ENCODE data around the gene SNX33. TPM values are rescaled to one million over a fixed set of nuclear protein-coding genes. Genes with fewer than 3 reads are reported as not detected.
"Not testable (repeated sequence)": the region's sequence is repeated elsewhere in the genome, so short reads cannot be mapped to it uniquely, and the experiment has no call there.

SNX33 gene
- total RNA-seq, 1 experiment from 2014 or later: 8.3 TPM

DNA sequence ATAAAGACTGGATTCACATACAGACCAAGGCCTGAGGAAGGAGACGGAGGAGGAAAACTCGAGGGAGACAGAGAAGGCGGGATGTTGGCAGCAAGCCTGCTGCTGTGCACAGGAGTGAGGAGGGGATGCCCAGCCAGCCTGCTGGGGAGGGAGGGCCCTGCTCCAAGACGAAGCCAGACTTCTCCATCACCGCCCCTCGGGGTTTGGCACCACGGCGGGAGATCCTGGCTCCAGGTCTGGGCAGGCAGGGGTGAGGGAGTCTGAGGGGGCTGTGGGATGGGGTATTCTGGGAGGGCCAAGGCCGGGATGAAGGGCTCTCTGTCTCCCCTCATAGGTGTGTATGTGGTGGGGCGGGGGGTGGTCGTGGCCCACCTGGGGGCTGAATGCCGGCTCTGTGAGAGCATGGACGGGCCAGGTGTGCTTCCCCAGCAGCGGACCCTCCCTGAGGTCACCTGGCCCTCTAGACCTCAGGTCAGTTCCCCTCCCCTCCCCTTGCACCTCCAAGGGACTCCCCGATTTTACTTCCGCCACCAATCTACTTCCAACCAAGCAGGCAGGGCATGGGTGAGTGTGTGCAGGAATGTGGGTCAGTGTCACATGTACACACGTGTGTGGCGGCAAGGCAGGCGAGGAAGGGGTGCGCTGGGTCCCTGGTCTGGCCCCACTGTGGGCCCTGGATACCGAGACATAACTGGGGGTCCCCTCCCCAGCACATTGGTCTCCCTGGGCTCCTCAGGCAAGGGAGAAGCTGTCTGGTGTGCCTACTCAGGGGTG, 50.4 kb downstream of the SNX33 start:
- H2AFZ ChIP-seq (ENCODE audit: low read depth, low read length, poor library complexity, severe bottlenecking); H3K9me2 ChIP-seq (ENCODE audit: insufficient read depth); RAD21 ChIA-PET (ENCODE audit: low non-redundant PET in 1 of 2, low total read pairs in 2 of 2, uncharacterized antibody in 2 of 2, unreplicated experiment in 2 of 2); DNase-seq (ENCODE audit: low read depth, low spot score); H3K79me2 ChIP-seq (ENCODE audit: insufficient read depth, low read length); H3K4me2 ChIP-seq (ENCODE audit: low read length); H3K4me3 ChIP-seq (replicated peaks in 1 of 2; ENCODE audit: low read depth in 1 of 2, low read length in 2 of 2); H4K20me1 ChIP-seq (ENCODE audit: insufficient read depth); H3K9me3 ChIP-seq (ENCODE audit: control insufficient read depth in 1 of 2, insufficient read depth in 1 of 2, low read depth in 1 of 2, low read length in 2 of 2); H3K36me3 ChIP-seq (ENCODE audit: control insufficient read depth in 1 of 2, insufficient read depth in 2 of 2, low read length in 2 of 2); H3K27ac ChIP-seq (ENCODE audit: low read depth, low read length); intact Hi-C loops (cut with micrococcal nuclease); H3K9ac ChIP-seq (ENCODE audit: low read length); ATAC-seq; BruUV-seq (replicated peaks); POLR2A ChIA-PET; CTCF ChIA-PET; H3K27me3 ChIP-seq (ENCODE audit: insufficient read depth, low read length): not testable (repeated sequence)
- H3K4me1 ChIP-seq (ENCODE audit: control insufficient read depth in 1 of 2, insufficient read depth in 2 of 2, low read length in 2 of 2): peaks cover 10 to 19% of the 10 kb centered on the region in 2 experiments; a peak in 3 of 4 replicates

DNA sequence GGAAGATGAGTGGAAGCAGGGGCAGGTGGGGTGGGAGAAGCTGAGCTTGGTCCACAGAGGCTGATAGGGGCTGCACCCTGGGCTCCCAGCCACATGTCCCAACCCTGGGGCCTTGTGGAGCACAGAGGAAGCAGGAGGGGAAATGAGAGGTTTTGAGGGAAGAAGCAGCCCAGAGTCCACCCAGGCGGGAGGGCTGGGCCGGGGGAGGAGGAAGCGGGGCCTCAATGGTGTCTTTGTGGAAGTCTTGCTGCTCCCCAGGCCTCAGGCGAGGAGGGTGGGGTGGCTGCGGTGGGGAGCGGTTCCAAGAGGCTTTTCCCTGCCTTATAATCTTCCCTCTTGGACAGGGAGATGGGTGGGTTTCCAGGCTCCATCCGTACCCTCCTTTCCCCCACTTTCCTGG, 51.8 kb downstream of the SNX33 start:
- not testable (repeated sequence) for H3K4me3 ChIP-seq (replicated peaks in 1 of 2; ENCODE audit: low read depth in 1 of 2, low read length in 2 of 2); ATAC-seq

DNA sequence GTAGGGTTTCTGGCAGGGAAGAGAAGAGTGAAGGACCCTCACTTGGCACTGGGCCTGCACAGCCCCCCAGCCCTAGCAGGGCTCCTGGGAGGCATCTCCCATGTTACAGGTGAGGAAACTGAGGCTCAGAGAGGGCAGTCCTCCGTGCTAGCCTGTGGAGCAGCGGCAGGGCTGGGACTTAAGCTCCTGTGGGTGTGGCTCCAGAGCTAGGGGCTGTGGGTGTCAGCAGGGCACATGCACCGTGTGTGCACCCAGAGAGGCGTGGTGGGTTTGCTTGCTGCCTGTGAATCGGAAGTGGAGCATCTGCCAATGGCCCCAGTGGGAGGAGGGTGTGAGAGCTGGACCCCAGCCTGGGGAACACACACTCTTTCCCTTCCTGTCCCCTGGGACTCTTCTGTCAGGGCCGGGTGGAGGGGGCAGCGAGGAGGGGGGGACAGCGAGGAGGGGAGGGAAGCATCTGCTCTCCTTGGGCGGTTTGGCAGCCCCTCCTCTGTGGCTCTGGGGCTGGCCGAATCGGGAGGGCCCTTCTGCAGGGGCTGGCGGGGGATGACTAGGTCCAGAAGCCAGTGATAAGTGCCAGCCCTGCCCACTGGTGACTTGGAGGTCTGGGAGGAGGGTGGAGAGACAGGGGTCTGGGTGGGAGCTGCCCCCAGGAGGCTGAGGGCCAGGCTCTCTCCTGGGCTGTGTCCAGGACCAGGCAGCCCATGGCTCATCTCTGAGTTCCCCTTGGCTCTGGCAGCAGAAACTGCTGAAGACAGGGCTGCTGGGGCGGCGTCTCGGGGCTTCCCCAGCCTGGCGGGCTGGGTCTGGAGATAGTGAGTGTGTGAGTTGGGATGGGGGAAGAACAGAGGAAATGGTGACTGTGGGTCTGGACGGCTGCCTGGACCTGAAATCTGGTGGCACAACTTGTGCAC, 52.5 kb downstream of the SNX33 start:
- CTCF ChIA-PET; H3K27me3 ChIP-seq (ENCODE audit: insufficient read depth, low read length); H3K4me2 ChIP-seq (ENCODE audit: low read length); POLR2A ChIA-PET; H3K9me2 ChIP-seq (ENCODE audit: insufficient read depth); DNase-seq (ENCODE audit: low read depth, low spot score); intact Hi-C loops (cut with micrococcal nuclease); H3K9ac ChIP-seq (ENCODE audit: low read length); ATAC-seq; H3K4me3 ChIP-seq (replicated peaks in 1 of 2; ENCODE audit: low read depth in 1 of 2, low read length in 2 of 2); H2AFZ ChIP-seq (ENCODE audit: low read depth, low read length, poor library complexity, severe bottlenecking); H3K9me3 ChIP-seq (ENCODE audit: control insufficient read depth in 1 of 2, insufficient read depth in 1 of 2, low read depth in 1 of 2, low read length in 2 of 2); RAD21 ChIA-PET (ENCODE audit: low non-redundant PET in 1 of 2, low total read pairs in 2 of 2, uncharacterized antibody in 2 of 2, unreplicated experiment in 2 of 2); H3K36me3 ChIP-seq (ENCODE audit: control insufficient read depth in 1 of 2, insufficient read depth in 2 of 2, low read length in 2 of 2); H4K20me1 ChIP-seq (ENCODE audit: insufficient read depth); BruUV-seq (replicated peaks); H3K79me2 ChIP-seq (ENCODE audit: insufficient read depth, low read length); H3K27ac ChIP-seq (ENCODE audit: low read depth, low read length): not testable (repeated sequence)
- H3K4me1 ChIP-seq (ENCODE audit: control insufficient read depth in 1 of 2, insufficient read depth in 2 of 2, low read length in 2 of 2): peaks cover 4 to 16% of the 10 kb centered on the region in 2 experiments

More for the DNA sequence above, 51.8 kb downstream of the SNX33 start:
- H3K79me2 ChIP-seq (ENCODE audit: insufficient read depth, low read length); DNase-seq (ENCODE audit: low read depth, low spot score); H2AFZ ChIP-seq (ENCODE audit: low read depth, low read length, poor library complexity, severe bottlenecking); H3K36me3 ChIP-seq (ENCODE audit: control insufficient read depth in 1 of 2, insufficient read depth in 2 of 2, low read length in 2 of 2); H3K4me2 ChIP-seq (ENCODE audit: low read length); CTCF ChIA-PET; H4K20me1 ChIP-seq (ENCODE audit: insufficient read depth); H3K27ac ChIP-seq (ENCODE audit: low read depth, low read length); RAD21 ChIA-PET (ENCODE audit: low non-redundant PET in 1 of 2, low total read pairs in 2 of 2, uncharacterized antibody in 2 of 2, unreplicated experiment in 2 of 2); H3K9me3 ChIP-seq (ENCODE audit: control insufficient read depth in 1 of 2, insufficient read depth in 1 of 2, low read depth in 1 of 2, low read length in 2 of 2); POLR2A ChIA-PET; BruUV-seq (replicated peaks); H3K27me3 ChIP-seq (ENCODE audit: insufficient read depth, low read length); H3K9me2 ChIP-seq (ENCODE audit: insufficient read depth); H3K9ac ChIP-seq (ENCODE audit: low read length); intact Hi-C loops (cut with micrococcal nuclease): not testable (repeated sequence)
- H3K4me1 ChIP-seq (ENCODE audit: control insufficient read depth in 1 of 2, insufficient read depth in 2 of 2, low read length in 2 of 2): peaks cover 9 to 21% of the 10 kb centered on the region in 2 experiments

DNA sequence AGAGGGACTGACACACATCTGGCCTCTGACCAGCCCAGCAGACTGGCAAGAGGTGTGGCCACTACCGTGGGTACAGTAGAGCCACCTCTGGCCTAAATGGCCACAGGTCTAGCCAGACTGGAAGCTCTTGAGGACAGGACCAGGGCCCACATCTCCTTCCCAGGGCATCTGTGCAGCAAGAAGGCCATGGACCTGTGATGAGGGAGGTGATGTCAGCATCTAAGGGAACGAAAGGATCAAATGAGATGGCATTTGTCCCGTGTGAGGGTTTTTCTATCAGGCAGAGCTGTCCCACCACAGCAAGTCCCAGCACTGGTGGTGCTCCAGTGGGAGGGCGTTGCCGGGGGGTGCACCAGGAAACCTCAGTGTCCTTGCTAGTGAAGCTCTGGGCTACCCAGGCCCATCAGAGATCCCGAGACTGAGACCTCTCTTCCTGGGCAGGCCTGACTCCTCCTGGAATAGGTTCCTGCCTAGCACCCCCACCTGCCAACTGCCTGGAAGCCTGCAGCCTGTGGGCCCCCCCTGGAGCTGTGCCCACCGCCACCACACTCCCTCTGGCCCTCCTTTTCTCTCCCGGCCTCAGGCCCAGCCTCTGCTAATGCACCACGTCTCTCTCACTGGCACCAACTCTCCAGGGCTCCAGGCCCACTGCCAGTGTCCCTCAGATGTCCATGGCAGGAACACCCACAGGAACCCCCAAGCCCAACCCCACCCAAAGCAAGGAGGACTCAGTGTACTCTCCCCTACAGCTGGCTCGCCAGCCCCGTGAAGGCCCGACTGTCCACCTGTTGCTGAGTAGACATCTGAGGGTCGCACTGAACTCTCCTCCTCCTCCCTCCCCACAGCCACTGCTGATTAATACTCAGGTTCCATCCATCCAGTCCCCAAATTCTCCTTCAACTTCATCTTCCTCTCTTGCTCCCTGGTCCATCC, 53.6 kb downstream of the SNX33 start:
- CTCF ChIA-PET; H3K36me3 ChIP-seq (ENCODE audit: control insufficient read depth in 1 of 2, insufficient read depth in 2 of 2, low read length in 2 of 2); ATAC-seq; H3K4me3 ChIP-seq (replicated peaks in 1 of 2; ENCODE audit: low read depth in 1 of 2, low read length in 2 of 2); POLR2A ChIA-PET; H3K27me3 ChIP-seq (ENCODE audit: insufficient read depth, low read length); H3K9ac ChIP-seq (ENCODE audit: low read length); H3K4me2 ChIP-seq (ENCODE audit: low read length); H2AFZ ChIP-seq (ENCODE audit: low read depth, low read length, poor library complexity, severe bottlenecking); H3K79me2 ChIP-seq (ENCODE audit: insufficient read depth, low read length); DNase-seq (ENCODE audit: low read depth, low spot score); H3K9me2 ChIP-seq (ENCODE audit: insufficient read depth); BruUV-seq (replicated peaks); H4K20me1 ChIP-seq (ENCODE audit: insufficient read depth); H3K9me3 ChIP-seq (ENCODE audit: control insufficient read depth in 1 of 2, insufficient read depth in 1 of 2, low read depth in 1 of 2, low read length in 2 of 2); H3K27ac ChIP-seq (ENCODE audit: low read depth, low read length); RAD21 ChIA-PET (ENCODE audit: low non-redundant PET in 1 of 2, low total read pairs in 2 of 2, uncharacterized antibody in 2 of 2, unreplicated experiment in 2 of 2); intact Hi-C loops (cut with micrococcal nuclease): not testable (repeated sequence)
- H3K4me1 ChIP-seq (ENCODE audit: control insufficient read depth in 1 of 2, insufficient read depth in 2 of 2, low read length in 2 of 2): peaks cover 3 to 11% of the 10 kb centered on the region in 2 experiments; a peak in 3 of 4 replicates
